Activated CD4-positive, alpha-beta T cell treated with anti-CD3 and anti-CD28 coated beads for 36 hours (primary cell): ENCODE data around the gene STON2. TPM values are rescaled to one million over a fixed set of nuclear protein-coding genes. Genes with fewer than 3 reads are reported as not detected.
"Not testable (repeated sequence)": the region's sequence is repeated elsewhere in the genome, so short reads cannot be mapped to it uniquely, and the experiment has no call there.

ENCODE experiments used
- ATAC-seq: fragments of 200-7000 bp; cut with Tn5 transposase; one replicate; pipeline ENCODE4 v1.10.0; 2021; ENCODE audit warnings: mild to moderate bottlenecking, moderate library complexity
- CTCF ChIA-PET: fragments of 350-600 bp; sonication (Branson Sonifier 250); formaldehyde crosslinking; loops from one replicate; lab custom pipeline; 2021; ENCODE audit warnings: antibody characterized with exemption; lab: Charles Lee
- POLR2A ChIA-PET: fragments of 350-600 bp; sonication (Branson Sonifier 250); formaldehyde crosslinking; loops from one replicate; lab custom pipeline; 2021; ENCODE audit warnings: antibody characterized with exemption, inconsistent platforms; lab: Charles Lee
- DNase-seq: peaks from one replicate; pipeline ENCODE4 v3.0.0-alpha.2; 2020
- H3K27ac Mint-ChIP-seq: one replicate; pipeline ENCODE4 v1.8.0; 2021; ENCODE audit warnings: mixed read lengths
- H3K27me3 Mint-ChIP-seq: one replicate; pipeline ENCODE4 v1.8.0; 2021; ENCODE audit warnings: mixed read lengths
- H3K36me3 Mint-ChIP-seq: one replicate; pipeline ENCODE4 v1.8.0; 2021; ENCODE audit warnings: low read depth, mixed read lengths
- H3K4me1 Mint-ChIP-seq: one replicate; pipeline ENCODE4 v1.8.0; 2021; ENCODE audit warnings: mixed read lengths
- H3K4me3 Mint-ChIP-seq: one replicate; pipeline ENCODE4 v1.8.0; 2021; ENCODE audit warnings: mild to moderate bottlenecking, moderate library complexity, mixed read lengths
- H3K9me3 Mint-ChIP-seq: one replicate; pipeline ENCODE4 v1.8.0; 2021; ENCODE audit warnings: low read depth, mixed read lengths
- intact Hi-C, 2 experiments: fragments of 100-400 bp; cut with DNase I in 1 of 2; cut with micrococcal nuclease in 1 of 2; formaldehyde crosslinking; loops; one replicate each; pipeline versions ENCODE4 v1.14.2 to v1.15.1; 2022 to 2024; cut with DNase I, micrococcal nuclease
- total RNA-seq, 2 experiments: library from RNA; stranded (reverse); gene quantifications; one replicate each; pipeline ENCODE4 v1.2.3, GENCODE V29; 2021

STON2 gene
- total RNA-seq, 2 experiments from 2014 or later, result 0.05 to 0.19 TPM

DNA sequence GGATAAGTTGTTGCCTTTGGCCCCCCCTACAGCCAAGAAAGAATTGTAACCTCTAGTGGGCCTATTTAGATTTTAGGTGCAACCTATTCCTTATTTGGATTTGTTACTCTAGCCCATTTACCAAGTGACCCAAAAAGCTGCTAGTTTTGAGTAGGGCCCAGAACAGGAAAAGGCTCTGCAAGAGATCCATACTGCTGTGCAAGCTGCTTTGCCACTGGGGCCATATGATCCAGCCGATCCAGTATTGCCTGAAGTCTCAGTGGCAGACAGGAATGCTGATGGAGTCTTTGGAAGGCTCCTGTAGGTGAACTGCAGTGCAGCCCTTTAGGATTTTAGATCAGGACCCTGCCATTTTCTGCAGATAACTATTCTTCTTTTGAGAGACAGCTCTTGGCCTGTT, 166.5 kb downstream of the STON2 start:
- Mint-ChIP-seq H3K36me3 (no peaks in the 10 kb centered on the region), H3K9me3 (no peaks in the 10 kb centered on the region), H3K27me3 (no peaks in the 10 kb centered on the region), H3K4me3 (no peak overlapping the region), H3K4me1 (peaks cover 4% of the 10 kb centered on the region), H3K27ac (no peak overlapping the region)
- no peak for DNase-seq
- ATAC-seq, result no peak
- CTCF ChIA-PET, result interaction anchor here (0.8 kb wide), 1 partner anchor 15 kb away, joined by 3 read pairs; no protein-coding TSS in a partner anchor
- POLR2A ChIA-PET, result no interaction called here
- intact Hi-C loops, result no loop called here

GRCh38 chr14:81231540-81231939, 168.6 kb downstream of the STON2 start:
- POLR2A ChIA-PET, result interaction anchor here (0.6 kb wide), 1 partner anchor 866 kb away, joined by 7 read pairs; no protein-coding TSS in a partner anchor
- ATAC-seq (no peak), DNase-seq (no peak)
- Mint-ChIP-seq H3K27me3 (no peaks in the 10 kb centered on the region), H3K9me3 (no peaks in the 10 kb centered on the region), H3K4me1 (peaks cover 4% of the 10 kb centered on the region), H3K36me3 (no peaks in the 10 kb centered on the region), H3K27ac (no peak overlapping the region), H3K4me3 (no peak overlapping the region)
- intact Hi-C loops, result no loop called here
- CTCF ChIA-PET, result interaction anchor here (0.7 kb wide), 1 partner anchor 70 kb away, joined by 3 read pairs; no protein-coding TSS in a partner anchor

GRCh38 chr14:81224222-81224621, 175.9 kb downstream of the STON2 start:
- Mint-ChIP-seq H3K27ac (no peak overlapping the region), H3K4me3 (no peak overlapping the region), H3K4me1 (peaks cover 9% of the 10 kb centered on the region), H3K9me3 (no peaks in the 10 kb centered on the region), H3K27me3 (no peaks in the 10 kb centered on the region), H3K36me3 (peaks cover 5% of the 10 kb centered on the region)
- ATAC-seq (no peak), DNase-seq (no peak)
- intact Hi-C loops, result no loop called here
- CTCF ChIA-PET, result interaction anchor here (0.9 kb wide), 2 partner anchors 45 to 241 kb away, joined by 3 to 4 read pairs; no protein-coding TSS in a partner anchor
- POLR2A ChIA-PET, result interaction anchor here (0.7 kb wide), 1 partner anchor 306 kb away, joined by 3 read pairs; no protein-coding TSS in a partner anchor

- CTCF ChIA-PET, result interaction anchor here (0.9 kb wide), 2 partner anchors 45 to 241 kb away, joined by 3 to 4 read pairs; no protein-coding TSS in a partner anchor
- intact Hi-C loops, result not testable (repeated sequence)
- POLR2A ChIA-PET, result interaction anchor here (0.7 kb wide), 1 partner anchor 307 kb away, joined by 3 read pairs; no protein-coding TSS in a partner anchor
These were observed 176.3 kb downstream of the STON2 start for GRCh38 chr14:81223788-81224187.

DNA sequence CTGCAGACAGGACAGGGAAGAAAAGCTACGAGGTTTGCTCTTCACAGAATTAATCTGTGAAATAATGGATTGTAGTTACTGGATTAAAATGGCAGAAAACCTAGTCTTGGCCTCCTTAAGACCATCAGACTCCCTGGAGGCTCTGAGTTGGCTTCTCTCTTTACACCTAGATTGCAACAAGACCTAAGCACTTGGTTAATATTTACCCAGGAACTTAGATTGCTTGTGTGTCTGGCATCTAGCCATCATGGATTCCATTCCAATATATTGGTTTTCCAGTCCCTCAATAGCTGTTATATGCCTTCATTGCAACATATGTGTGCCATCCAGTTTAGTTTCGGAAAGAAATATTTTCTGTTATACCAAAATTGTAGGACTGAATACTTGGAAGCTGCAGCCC, 177.4 kb downstream of the STON2 start:
- peaks cover 17% of the 10 kb centered on the region for H3K4me1 Mint-ChIP-seq
- no peaks in the 10 kb centered on the region for H3K9me3 Mint-ChIP-seq
- H3K27ac Mint-ChIP-seq, result no peak overlapping the region
- no peak for DNase-seq
- ATAC-seq, result no peak
- no peaks in the 10 kb centered on the region for H3K27me3 Mint-ChIP-seq
- peaks cover 12% of the 10 kb centered on the region for H3K36me3 Mint-ChIP-seq
- ChIA-PET POLR2A (no interaction called here), CTCF (interaction anchor here (0.8 kb wide), 1 partner anchor 242 kb away, joined by 3 read pairs; no protein-coding TSS in a partner anchor)
- no peak overlapping the region for H3K4me3 Mint-ChIP-seq
- intact Hi-C loops, result no loop called here

More at GRCh38 chr14:81223788-81224187, 176.3 kb downstream of the STON2 start:
- not testable (repeated sequence) for H3K27me3 Mint-ChIP-seq, H3K4me3 Mint-ChIP-seq, H3K27ac Mint-ChIP-seq, H3K36me3 Mint-ChIP-seq, DNase-seq, H3K9me3 Mint-ChIP-seq, ATAC-seq
- peaks cover 11% of the 10 kb centered on the region for H3K4me1 Mint-ChIP-seq

DNA sequence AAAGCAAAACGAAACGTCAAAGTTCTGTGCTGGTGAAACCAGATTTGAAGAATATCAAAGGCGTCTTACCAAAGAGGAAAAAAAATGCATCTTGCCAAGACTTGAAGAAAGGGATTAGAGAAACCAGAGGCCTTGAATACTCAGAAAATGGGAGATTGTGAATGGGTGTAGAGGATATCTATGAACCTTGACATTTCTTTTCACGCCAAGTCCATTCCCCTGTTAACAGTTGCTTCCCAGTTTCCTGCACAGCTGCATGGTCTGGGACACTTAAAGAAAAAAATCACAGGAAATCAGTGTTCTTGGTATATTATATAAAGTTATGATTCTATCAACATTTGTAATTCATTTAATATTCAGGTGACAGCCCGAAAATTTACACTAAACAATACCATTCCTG, 178.0 kb downstream of the STON2 start:
- CTCF ChIA-PET, result no interaction called here
- peaks cover 12% of the 10 kb centered on the region for H3K36me3 Mint-ChIP-seq
- H3K27ac Mint-ChIP-seq, result peak overlapping the region; percentile 97
- POLR2A ChIA-PET, result no interaction called here
- ATAC-seq (no peak), DNase-seq (no peak)
- intact Hi-C loops, result no loop called here
- H3K4me1 Mint-ChIP-seq, result peaks cover 22% of the 10 kb centered on the region
- H3K4me3 Mint-ChIP-seq, result peak overlapping the region; percentile 87
- H3K9me3 Mint-ChIP-seq, result no peaks in the 10 kb centered on the region
- no peaks in the 10 kb centered on the region for H3K27me3 Mint-ChIP-seq

- Mint-ChIP-seq H3K27ac (peak overlapping the region; percentile 97), H3K4me3 (peak overlapping the region; percentile 87), H3K27me3 (no peaks in the 10 kb centered on the region), H3K4me1 (peaks cover 26% of the 10 kb centered on the region), H3K9me3 (no peaks in the 10 kb centered on the region), H3K36me3 (peaks cover 15% of the 10 kb centered on the region)
- ChIA-PET POLR2A (interaction anchor here (0.6 to 1.2 kb wide), 6 partner anchors 52 to 312 kb away, joined by 3 to 9 read pairs (median 4); partner anchors contain the start of gene SEL1L), CTCF (interaction anchor here (0.6 to 1.5 kb wide), 4 partner anchors 52 to 311 kb away, joined by 3 to 5 read pairs (median 4); no protein-coding TSS in a partner anchor)
- no peak for DNase-seq
- intact Hi-C loops, result loop anchor here (1.0 to 2.0 kb wide), 6 partner anchors 216 to 635 kb away; partner anchors contain the start of genes SEL1L (in 2 of the 2) and CEP128 (in 1 of the 2)
- no peak for ATAC-seq
These were observed 178.5 kb downstream of the STON2 start for GRCh38 chr14:81221579-81222102.

DNA sequence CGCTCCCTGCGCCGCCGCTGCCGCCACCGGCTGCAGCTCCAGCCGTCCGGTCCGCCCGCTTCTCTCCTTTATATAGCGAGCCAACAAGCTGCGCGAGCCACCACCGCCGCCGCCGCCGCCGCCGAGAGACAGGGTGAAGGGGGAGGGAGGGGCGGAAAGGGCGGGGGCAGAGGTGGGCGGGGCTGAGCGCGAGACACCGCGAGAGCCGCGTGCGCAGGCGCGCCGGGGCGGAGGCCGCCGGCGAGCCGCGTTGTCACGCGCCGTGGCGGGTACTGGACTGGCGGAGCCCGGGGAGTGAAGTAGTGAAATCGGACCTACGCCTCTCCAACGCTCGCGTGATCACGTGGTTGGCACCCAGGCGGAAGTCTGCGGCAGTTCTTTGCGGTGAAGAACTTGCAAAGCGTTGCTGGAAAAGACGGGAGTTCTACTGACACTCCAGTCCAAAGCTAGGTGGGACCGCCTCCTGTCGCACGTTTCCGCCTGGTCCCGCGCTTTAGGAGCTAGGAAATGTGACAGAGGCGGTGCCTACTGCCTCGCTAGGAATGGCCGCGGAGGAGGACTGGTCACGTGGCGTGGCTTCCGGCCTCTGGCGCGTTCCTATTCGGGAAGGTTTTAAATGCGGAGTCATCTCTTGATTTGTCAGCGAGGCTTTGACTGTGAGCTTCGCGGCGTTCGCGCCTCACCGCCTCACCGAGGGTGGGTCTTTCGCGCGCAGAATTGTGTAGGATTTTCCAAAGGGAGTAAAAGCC, 179.1 kb downstream of the STON2 start, which contains the start of gene GTF2A1:
GTF2A1 (minus strand) TSS at position 130 of the 749 bp plus-strand sequence. CDS start 441 bp downstream, outside the sequence.
- H3K4me3 Mint-ChIP-seq, result peak within 1 kb of the TSS; percentile 99
- CTCF ChIA-PET, result interaction anchor here (0.6 to 1.5 kb wide), 5 partner anchors 51 to 312 kb away, joined by 3 to 5 read pairs (median 3); no protein-coding TSS in a partner anchor
- peaks cover 19% of the 10 kb centered on the region for H3K36me3 Mint-ChIP-seq

DNA sequence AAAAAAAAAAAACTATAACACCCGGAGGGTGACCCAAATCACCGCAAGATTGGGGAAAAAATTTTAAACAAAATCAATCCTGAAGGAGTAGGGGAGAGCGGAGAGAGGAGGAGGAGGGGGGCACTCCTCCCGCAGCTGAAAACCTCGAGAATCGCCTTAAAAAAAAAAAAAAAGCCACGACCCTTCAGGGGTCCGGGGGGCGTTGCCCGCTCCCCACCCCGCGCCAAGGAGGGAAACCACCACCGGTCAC, 179.6 kb downstream of the STON2 start:
- Mint-ChIP-seq H3K27me3 (no peaks in the 10 kb centered on the region), H3K9me3 (no peaks in the 10 kb centered on the region), H3K36me3 (peaks cover 24% of the 10 kb centered on the region), H3K27ac (peak overlapping the region; percentile 97), H3K4me3 (peak overlapping the region; percentile 87), H3K4me1 (peaks cover 30% of the 10 kb centered on the region)
- DNase-seq (no peak), ATAC-seq (no peak)
- ChIA-PET POLR2A (interaction anchor here (0.6 to 1.2 kb wide), 7 partner anchors 34 to 313 kb away, joined by 4 to 10 read pairs (median 6); partner anchors contain the start of gene SEL1L), CTCF (interaction anchor here (1.5 kb wide), 1 partner anchor 51 kb away, joined by 5 read pairs; no protein-coding TSS in a partner anchor)
- intact Hi-C loops, result loop anchor here (2.0 kb wide), 3 partner anchors 250 to 634 kb away; no protein-coding TSS in a partner anchor

More for the DNA sequence above, 179.1 kb downstream of the STON2 start, which contains the start of gene GTF2A1:
- Mint-ChIP-seq H3K27me3 (no peaks in the 10 kb centered on the region), H3K4me1 (peaks cover 29% of the 10 kb centered on the region), H3K27ac (peak within 1 kb of the TSS; percentile 100), H3K9me3 (no peaks in the 10 kb centered on the region)
- DNase-seq (peak; percentile 96), ATAC-seq (peak; percentile 79)
- POLR2A ChIA-PET, result interaction anchor here (0.6 to 1.2 kb wide), 10 partner anchors 34 to 361 kb away, joined by 3 to 10 read pairs (median 4); partner anchors contain the start of gene SEL1L
- intact Hi-C loops, result loop anchor here (1.0 to 2.0 kb wide), 6 partner anchors 216 to 634 kb away; partner anchors contain the start of genes SEL1L (in 2 of the 2) and CEP128 (in 1 of the 2)

DNA sequence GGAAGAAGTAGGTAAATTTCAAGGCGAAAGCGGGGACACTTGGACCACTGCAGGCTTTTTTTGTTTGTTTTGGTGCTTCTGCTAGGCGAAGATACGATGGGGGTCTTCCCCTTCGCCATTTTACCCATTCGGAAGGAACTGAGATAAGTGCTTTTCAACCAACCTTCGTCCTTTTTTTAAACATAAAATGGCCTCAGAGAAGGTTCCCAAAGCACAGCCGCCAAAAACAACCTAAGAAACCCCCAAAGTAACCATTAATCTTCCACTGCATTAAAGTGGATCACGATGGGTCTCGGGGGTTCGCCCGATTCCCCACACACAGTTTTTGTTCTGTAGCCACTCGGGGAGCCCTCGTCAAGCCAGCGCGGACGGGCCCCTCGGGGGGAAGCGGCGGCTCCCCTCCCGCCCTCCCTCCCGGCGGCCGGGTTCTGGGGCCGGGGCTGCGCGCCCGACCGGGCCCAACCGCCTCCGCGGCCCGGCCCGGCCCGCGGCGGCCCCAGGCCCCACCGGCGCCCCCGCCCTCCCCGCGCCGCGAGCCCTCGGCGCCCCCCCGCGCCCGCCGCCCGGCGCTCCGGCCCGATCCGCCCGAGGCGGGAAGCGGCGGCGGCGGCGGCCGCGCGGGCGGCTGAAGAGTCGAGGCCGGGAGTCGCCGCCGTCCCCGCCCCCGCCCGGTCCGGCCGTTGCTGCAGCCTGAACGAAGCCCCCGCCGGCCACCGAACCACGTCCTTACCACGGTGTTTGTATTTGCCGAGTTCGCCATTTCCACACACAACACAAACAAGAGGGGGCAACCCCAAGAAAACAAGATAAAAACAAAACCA, 180.2 kb downstream of the STON2 start:
- Mint-ChIP-seq H3K9me3 (no peaks in the 10 kb centered on the region), H3K4me3 (peak overlapping the region; percentile 99), H3K27ac (peak overlapping the region; percentile 100), H3K4me1 (peaks cover 33% of the 10 kb centered on the region), H3K36me3 (peaks cover 29% of the 10 kb centered on the region), H3K27me3 (no peaks in the 10 kb centered on the region)
- intact Hi-C loops, result loop anchor here (1.0 to 5.0 kb wide), 11 partner anchors 19 to 633 kb away; partner anchors contain the start of genes CEP128 (in 1 of the 2) and TSHR (in 1 of the 2)
- DNase-seq (peak; percentile 58), ATAC-seq (no peak)
- CTCF ChIA-PET, result interaction anchor here (0.6 to 1.5 kb wide), 6 partner anchors 50 to 243 kb away, joined by 3 to 7 read pairs (median 4); no protein-coding TSS in a partner anchor
- POLR2A ChIA-PET, result interaction anchor here (0.9 to 1.0 kb wide), 3 partner anchors 9 to 314 kb away, joined by 3 to 5 read pairs (median 4); partner anchors contain the start of gene SEL1L
